ENCODE data around the gene CD68.

Gene CD68

GRCh38 chr17:7572588-7573323 lies 6.7 kb upstream of the CD68 start:
- no peak for TF ChIP-seq CTCF (IDR thresholded peaks at IDR 0.05; ENCODE audit: low read depth, low read length)
- peak; percentile 99 for DNase-seq (ENCODE audit: extremely low read depth, low read depth)

GRCh38 chr17:7573324-7574080 lies 5.9 kb upstream of the CD68 start:
- peak; percentile 86 for DNase-seq (ENCODE audit: extremely low read depth, low read depth)
- no peak for TF ChIP-seq CTCF (IDR thresholded peaks at IDR 0.05; ENCODE audit: low read depth, low read length)

- DNase-seq (ENCODE audit: extremely low read depth, low read depth), result no peak
- TF ChIP-seq CTCF (IDR thresholded peaks at IDR 0.05; ENCODE audit: low read depth, low read length), result no peak
Observed at GRCh38 chr17:7574176-7574953, 5.1 kb upstream of the CD68 start.

GRCh38 chr17:7575481-7575883 lies 4.0 kb upstream of the CD68 start:
- no peak for TF ChIP-seq CTCF (IDR thresholded peaks at IDR 0.05; ENCODE audit: low read depth, low read length)

DNA sequence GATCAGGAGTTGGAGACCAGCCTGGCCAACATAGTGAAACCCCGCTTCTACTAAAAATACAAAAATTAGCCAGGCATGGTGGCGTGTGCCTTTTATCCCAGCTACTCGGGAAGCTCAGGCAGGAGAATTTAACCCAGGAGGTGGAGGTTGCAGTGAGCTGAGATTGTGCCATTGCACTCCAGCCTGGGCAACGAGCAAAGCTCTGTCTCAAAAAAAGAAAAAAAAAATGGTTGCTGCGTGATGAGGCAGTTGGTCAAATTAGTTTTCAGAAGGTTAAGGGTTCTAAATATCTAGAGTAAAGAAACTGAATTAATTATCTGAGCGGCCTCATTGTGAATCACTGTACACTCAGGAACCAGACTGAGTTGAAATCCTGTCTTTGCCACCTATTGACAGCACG lies 3.5 kb upstream of the CD68 start:
- no peak for DNase-seq (ENCODE audit: extremely low read depth, low read depth)
- no peak for TF ChIP-seq CTCF (IDR thresholded peaks at IDR 0.05; ENCODE audit: low read depth, low read length)

More at GRCh38 chr17:7575481-7575883, 4.0 kb upstream of the CD68 start:
- no peak for DNase-seq (ENCODE audit: extremely low read depth, low read depth)

- DNase-seq (ENCODE audit: extremely low read depth, low read depth), result no peak
- TF ChIP-seq CTCF (IDR thresholded peaks at IDR 0.05; ENCODE audit: low read depth, low read length), result no peak
Observed at GRCh38 chr17:7576432-7576937, 3.0 kb upstream of the CD68 start.
